GM12878 (cell line): ENCODE measurements around the gene CLDN9. TPM values are rescaled to one million over a fixed set of nuclear protein-coding genes. Genes with fewer than 3 reads are reported as not detected.

Experiments used
- ATAC-seq: fragments of 200-7000 bp; cut with Tn5 transposase; 3 replicates; pipeline ENCODE4 v1.9.1; 2020; ENCODE audit warnings: mild to moderate bottlenecking, moderate library complexity
- BruUV-seq: library from RNA; stranded (reverse); fragments of 400-500 nt; replicated peaks from 2 replicates; lab custom pipeline; 2021; lab: Mats Ljungman, UMichigan
- CTCF ChIA-PET: fragments of 300-600 bp; sonication (Branson Sonifier 250); formaldehyde crosslinking; extraction: SDS; loops from one replicate; lab custom pipeline; 2021; ENCODE audit warnings: inconsistent platforms; lab: Yijun Ruan, JAX
- POLR2A ChIA-PET: fragments of 350-600 bp; formaldehyde crosslinking; extraction: SDS; loops from one replicate; lab custom pipeline; 2021; ENCODE audit warnings: inconsistent platforms; lab: Charles Lee
- RAD21 ChIA-PET: fragments of 300-600 bp; sonication (Branson Sonifier 250); formaldehyde crosslinking; loops from one replicate; lab custom pipeline; 2023; ENCODE audit warnings: antibody characterized with exemption; ENCODE audit not compliant: unreplicated experiment; lab: Charles Lee
- SMC1A ChIA-PET: fragments of 300-600 bp; sonication (Branson Sonifier 250); formaldehyde crosslinking; loops from one replicate; lab custom pipeline; 2023; ENCODE audit not compliant: unreplicated experiment, uncharacterized antibody; lab: Charles Lee
- DNase-seq: peaks from one replicate; pipeline ENCODE4 v3.0.0-alpha.2; 2011; ENCODE audit warnings: low read depth, low spot score
- FAIRE-seq: peaks from 3 replicates; lab custom pipeline; 2011; peaks lifted over from hg19 to GRCh38; lab: Jason Lieb, UNC
- H2AFZ ChIP-seq: 2 replicates; pipeline ENCODE4 v1.6.0; 2011; ENCODE audit warnings: low read depth, low read length, control low read depth; ENCODE audit not compliant: control insufficient read depth
- H3K27ac ChIP-seq: 2 replicates; pipeline ENCODE4 v1.5.1; 2011; ENCODE audit warnings: control low read depth; ENCODE audit not compliant: control insufficient read depth, insufficient read depth
- H3K27me3 ChIP-seq, 2 experiments: replicated peaks in 1 of 2; 2 replicates each; pipeline versions ENCODE4 v1.6.0 to v1.6.1; 2011; ENCODE audit warnings: low read length in 1 of 2; ENCODE audit not compliant: control insufficient read depth in 2 of 2, insufficient read depth in 2 of 2
- H3K36me3 ChIP-seq, 2 experiments: 2 replicates each; pipeline ENCODE4 v1.5.1; 2011; ENCODE audit warnings: low read length in 1 of 2; ENCODE audit not compliant: control insufficient read depth in 2 of 2, insufficient read depth in 2 of 2
- H3K4me1 ChIP-seq: 2 replicates; pipeline ENCODE4 v1.6.1; 2011; ENCODE audit warnings: mild to moderate bottlenecking, low read length, moderate library complexity, mixed read lengths; ENCODE audit not compliant: control insufficient read depth, insufficient read depth
- H3K4me2 ChIP-seq: 2 replicates; pipeline ENCODE4 v1.6.0; 2011; ENCODE audit warnings: control low read depth; ENCODE audit not compliant: control insufficient read depth, insufficient read depth
- H3K4me3 ChIP-seq: fragments of 200-600 bp; sonication (generic); 2 replicates; pipeline ENCODE4 v1.5.1; 2016
- H3K79me2 ChIP-seq: 2 replicates; pipeline ENCODE4 v1.6.0; 2011; ENCODE audit warnings: low read length; ENCODE audit not compliant: control insufficient read depth, insufficient read depth
- H3K9ac ChIP-seq: 2 replicates; pipeline ENCODE4 v1.8.0; 2011; ENCODE audit warnings: low read length, control low read depth, mixed read lengths; ENCODE audit not compliant: control insufficient read depth, insufficient read depth
- H3K9me3 ChIP-seq: replicated peaks from 3 replicates; pipeline ENCODE4 v1.5.1; 2011; ENCODE audit warnings: mild to moderate bottlenecking, low read length; ENCODE audit not compliant: control insufficient read depth, insufficient read depth
- H4K20me1 ChIP-seq: 2 replicates; pipeline ENCODE4 v1.6.0; 2011; ENCODE audit not compliant: control insufficient read depth, insufficient read depth
- HDAC6 ChIP-seq: fragments of 200-600 bp; sonication (generic); IDR thresholded peaks from one replicate; pipeline ENCODE4 v1.8.0; 2017; ENCODE audit warnings: antibody characterized with exemption; ENCODE audit not compliant: unreplicated experiment
- NRF1 ChIP-seq: conservative IDR thresholded peaks from 2 replicates; pipeline ENCODE4 v1.6.1; 2011; ENCODE audit warnings: mild to moderate bottlenecking, low read depth, low read length, improper control_type of control experiment
- WGBS: methylation state at CpG from one replicate; pipeline ENCODE4 v1.1.6; 2016; ENCODE audit warnings: low lambda C conversion rate; ENCODE audit not compliant: insufficient replicate concordance, insufficient coverage; ENCODE audit errors: missing lambda C conversion rate; 5-methylcytosine and 5-hydroxymethylcytosine counted together
- in situ Hi-C: fragments of 300-500 bp; cut with MboI; formaldehyde crosslinking; loops from 9 replicates; pipeline ENCODE4 v1.14.3; 2018; ENCODE audit warnings: mixed read lengths
- intact Hi-C: fragments of 100-400 bp; cut with micrococcal nuclease; formaldehyde crosslinking; loops from one replicate; pipeline ENCODE4 v1.14.2; 2022; ENCODE audit not compliant: unreplicated experiment
- polyA plus RNA-seq, 11 experiments: library from polyadenylated mRNA; depleted of rRNA in 4 of 11; unstranded in 6 of 11; stranded (reverse) in 5 of 11; fragments of >200 nt; fragmentation: Nextera tagmentation in 4 of 11; fragmentation: Illumina TruSeq in 1 of 11; extraction: Ambion mirVana in 4 of 11; extraction: Trizol in 1 of 11; gene quantifications; 1 replicate in 1 of 11; 2 replicates in 10 of 11; pipeline versions ENCODE4 v1.2.1 to v1.2.3, GENCODE V29; 2011 to 2016; ENCODE audit warnings: inconsistent platforms in 2 of 11, missing spikeins in 2 of 11, low read depth in 1 of 11
- total RNA-seq, 4 experiments: library from RNA; depleted of rRNA in 3 of 4; stranded (reverse); fragments of >200 nt in 3 of 4; fragmentation: Illumina TruSeq in 1 of 4; extraction: Trizol in 1 of 4; gene quantifications; 2 replicates each; pipeline versions ENCODE4 v1.2.1 to v1.2.3, GENCODE V29; 2013 to 2021

The CLDN9 gene
- total and polyA plus RNA-seq, 10 of the 15 experiments (the other 5 are each of a cell fraction or from before 2014, with no cell fraction given), result not detected

DNA sequence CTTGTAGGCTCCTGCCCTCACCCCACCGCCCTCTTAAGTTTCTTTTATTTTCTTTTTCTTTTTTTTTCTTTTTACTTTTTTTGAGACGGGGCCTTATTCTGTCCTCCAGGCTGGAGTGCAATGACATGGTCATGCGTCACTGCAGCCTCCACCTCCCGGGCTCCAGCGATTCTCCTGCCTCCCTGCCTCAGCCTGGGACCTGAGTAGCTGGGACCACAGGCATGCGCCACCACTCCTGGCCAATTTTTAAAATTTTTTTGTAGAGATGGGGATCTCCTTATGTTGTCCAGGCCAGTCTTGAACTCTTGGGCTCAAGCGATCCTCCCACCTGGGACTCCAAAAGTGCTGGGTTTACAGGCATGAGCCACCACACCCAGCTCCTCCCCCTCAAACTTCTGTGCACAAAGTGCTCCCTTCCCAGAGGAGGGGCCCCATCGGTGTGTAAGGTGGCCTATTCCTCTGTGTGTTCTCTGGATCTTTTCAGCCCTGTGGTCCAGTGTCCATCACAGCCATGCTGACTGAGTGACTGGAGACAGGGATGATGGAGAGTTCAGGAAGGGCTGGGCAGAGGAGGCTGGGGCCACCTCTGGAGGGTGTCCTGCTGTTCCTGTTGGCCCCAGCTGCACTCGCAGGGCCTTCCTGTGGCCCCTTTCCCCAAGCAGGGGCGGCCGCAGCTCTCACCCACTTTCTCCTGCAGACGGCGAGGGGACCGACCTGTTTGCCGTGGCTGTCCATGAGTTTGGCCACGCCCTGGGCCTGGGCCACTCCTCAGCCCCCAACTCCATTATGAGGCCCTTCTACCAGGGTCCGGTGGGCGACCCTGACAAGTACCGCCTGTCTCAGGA, 43.8 kb downstream of the CLDN9 start:
- H3K27ac ChIP-seq, result no peak overlapping the region
- RAD21 ChIA-PET, result interaction anchor here (1.0 kb wide), 1 partner anchor 73 kb away, joined by 3 read pairs; no protein-coding TSS in a partner anchor
- no peaks in the 10 kb centered on the region for H4K20me1 ChIP-seq
- no peak overlapping the region for H3K4me3 ChIP-seq
- intact Hi-C loops, result no loop called here
- no peaks in the 10 kb centered on the region for H3K36me3 ChIP-seq
- ATAC-seq (no peak), FAIRE-seq (no peak), DNase-seq (no peak)
- no peak overlapping the region for H3K9ac ChIP-seq
- H3K4me1 ChIP-seq, result peaks cover 16% of the 10 kb centered on the region
- no peak overlapping the region for H2AFZ ChIP-seq
- no peaks in the 10 kb centered on the region for H3K79me2 ChIP-seq
- SMC1A ChIA-PET, result interaction anchor here (1.7 kb wide), 1 partner anchor 24 kb away, joined by 5 read pairs; no protein-coding TSS in a partner anchor
- no peaks in the 10 kb centered on the region for H3K27me3 ChIP-seq
- POLR2A ChIA-PET, result no interaction called here
- WGBS, result 72% methylated on average over 18 of the region's 19 CpGs
- no TSS peak for BruUV-seq
- in situ Hi-C loops, result no loop called here
- CTCF ChIA-PET, result interaction anchor here (1.5 to 1.7 kb wide), 3 partner anchors 25 to 73 kb away, joined by 4 to 8 read pairs (median 5); no protein-coding TSS in a partner anchor
- H3K4me2 ChIP-seq, result no peak overlapping the region
- TF ChIP-seq HDAC6 (no peak), NRF1 (no peak)
- TF ChIP-seq, all 136 proteins: peak for 0
- no peaks in the 10 kb centered on the region for H3K9me3 ChIP-seq
